GM23248 (cell line): Measurements from ENCODE around the gene PDCD1LG2. TPM values are rescaled to one million over a fixed set of nuclear protein-coding genes. Genes with fewer than 3 reads are reported as not detected.

ENCODE experiments used
- DNase-seq: peaks from one replicate; pipeline ENCODE4 v3.0.0-alpha.2; 2015
- H2AFZ ChIP-seq: fragments of 200-600 bp; sonication (generic); 2 replicates; pipeline ENCODE4 v1.6.1; 2016; ENCODE audit warnings: antibody characterized with exemption
- H3F3A ChIP-seq: fragments of 200-600 bp; sonication (generic); 2 replicates; pipeline ENCODE4 v1.6.1; 2016; ENCODE audit warnings: mild to moderate bottlenecking, antibody characterized with exemption, mixed run types; ENCODE audit not compliant: insufficient read depth
- H3K27ac ChIP-seq: fragments of 200-600 bp; sonication (generic); 2 replicates; pipeline ENCODE4 v1.5.1; 2016; ENCODE audit warnings: mild to moderate bottlenecking
- H3K27me3 ChIP-seq: fragments of 200-600 bp; sonication (generic); replicated peaks from 2 replicates; pipeline ENCODE4 v1.6.1; 2016; ENCODE audit warnings: mild to moderate bottlenecking; ENCODE audit not compliant: insufficient read depth
- H3K36me3 ChIP-seq: fragments of 200-600 bp; sonication (generic); 2 replicates; pipeline ENCODE4 v1.6.1; 2016; ENCODE audit warnings: low read depth, mild to moderate bottlenecking
- H3K4me1 ChIP-seq: fragments of 200-600 bp; sonication (generic); 2 replicates; pipeline ENCODE4 v1.6.1; 2016; ENCODE audit warnings: mild to moderate bottlenecking; ENCODE audit not compliant: insufficient read depth
- H3K4me2 ChIP-seq: fragments of 200-600 bp; sonication (generic); one replicate; pipeline ENCODE4 v1.6.1; 2016; ENCODE audit warnings: mild to moderate bottlenecking; ENCODE audit not compliant: unreplicated experiment
- H3K4me3 ChIP-seq: fragments of 200-600 bp; sonication (generic); 2 replicates; pipeline ENCODE4 v1.5.1; 2016; ENCODE audit warnings: mild to moderate bottlenecking
- H3K79me2 ChIP-seq: fragments of 200-600 bp; sonication (generic); 2 replicates; pipeline ENCODE4 v1.6.1; 2016; ENCODE audit warnings: mild to moderate bottlenecking; ENCODE audit not compliant: insufficient read depth
- H3K9ac ChIP-seq: fragments of 200-600 bp; sonication (generic); 2 replicates; pipeline ENCODE4 v1.6.1; 2016; ENCODE audit warnings: mild to moderate bottlenecking
- H3K9me2 ChIP-seq: fragments of 200-600 bp; sonication (generic); 2 replicates; pipeline ENCODE4 v1.6.1; 2016; ENCODE audit warnings: mixed run types, mild to moderate bottlenecking, moderate library complexity; ENCODE audit not compliant: insufficient read depth
- H3K9me3 ChIP-seq: fragments of 200-600 bp; sonication (generic); one replicate; pipeline ENCODE4 v1.6.1; 2017; ENCODE audit warnings: low read depth
- H4K20me1 ChIP-seq: fragments of 200-600 bp; sonication (generic); 2 replicates; pipeline ENCODE4 v1.6.0; 2016; ENCODE audit not compliant: insufficient read depth
- EZH2 ChIP-seq: fragments of 200-600 bp; sonication (generic); IDR thresholded peaks from 2 replicates; pipeline ENCODE4 v1.6.1; 2018; ENCODE audit warnings: antibody characterized with exemption, mild to moderate bottlenecking; ENCODE audit not compliant: insufficient read depth, poor library complexity, severe bottlenecking
- EZH2phosphoT487 ChIP-seq: fragments of 200-600 bp; sonication (generic); IDR thresholded peaks from 2 replicates; pipeline ENCODE4 v1.6.1; 2018; ENCODE audit warnings: antibody characterized with exemption, moderate library complexity, mild to moderate bottlenecking, low read depth; ENCODE audit not compliant: insufficient read depth
- WGBS, 2 experiments: methylation state at CpG; one replicate each; pipeline ENCODE4 v1.1.6; 2015 to 2017; ENCODE audit warnings: low lambda C conversion rate in 2 of 2, low coverage in 1 of 2; ENCODE audit errors: missing lambda C conversion rate in 2 of 2; 5-methylcytosine and 5-hydroxymethylcytosine counted together
- in situ Hi-C: fragments of 300-500 bp; cut with MboI; formaldehyde crosslinking; loops from 2 replicates; pipeline ENCODE4 v1.15.0; 2020
- polyA plus RNA-seq: library from polyadenylated mRNA; unstranded; fragments of >200 nt; fragmentation: Nextera tagmentation; extraction: Ambion mirVana; gene quantifications from 2 replicates; pipeline ENCODE4 v1.2.1, GENCODE V29; 2016
- total RNA-seq: library from RNA; depleted of rRNA; stranded (reverse); fragments of >200 nt; shearing (Covaris generic); gene quantifications from 2 replicates; pipeline ENCODE4 v1.2.3, GENCODE V29; 2014

PDCD1LG2 gene
- total and polyA plus RNA-seq, 2 experiments from 2014 or later: 31.7 to 34.7 TPM

DNA sequence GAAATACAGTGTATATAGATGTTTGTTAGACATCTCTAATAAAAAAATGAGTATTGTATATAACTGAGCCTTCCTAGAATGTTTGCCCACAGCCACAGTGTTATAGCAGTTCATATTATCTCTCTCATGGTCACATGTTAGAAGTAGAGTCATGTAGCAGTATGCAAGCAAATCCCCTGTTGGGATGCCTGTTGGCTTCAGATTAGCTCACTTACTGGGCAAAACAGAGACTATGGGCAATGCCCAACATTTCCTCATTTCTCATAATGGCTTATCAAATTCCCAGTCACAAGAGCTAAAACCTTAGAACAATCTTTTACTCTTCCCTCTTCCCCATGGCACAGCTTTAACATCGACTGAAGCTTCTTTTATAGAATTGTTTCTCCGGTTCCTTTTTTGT, 27.0 kb upstream of the PDCD1LG2 start:
- Histone ChIP-seq H3F3A (no peaks in the 10 kb centered on the region), H3K79me2 (no peaks in the 10 kb centered on the region), H3K9me2 (no peaks in the 10 kb centered on the region; the same call in 1 of the 2 replicates), H3K36me3 (no peaks in the 10 kb centered on the region), H3K27me3 (no peaks in the 10 kb centered on the region), H3K4me1 (no peaks in the 10 kb centered on the region), H3K4me2 (no peak overlapping the region), H3K4me3 (no peak overlapping the region), H3K9me3 (no peaks in the 10 kb centered on the region), H3K27ac (no peak overlapping the region), H3K9ac (no peak overlapping the region), H2AFZ (no peak overlapping the region), H4K20me1 (no peaks in the 10 kb centered on the region)
- DNase-seq: no peak
- TF ChIP-seq EZH2phosphoT487 (no peak), EZH2 (no peak)
- in situ Hi-C loops: no loop called here
- 54 to 58% methylated on average over 2 of the region's 2 CpGs for WGBS, 2 experiments

DNA sequence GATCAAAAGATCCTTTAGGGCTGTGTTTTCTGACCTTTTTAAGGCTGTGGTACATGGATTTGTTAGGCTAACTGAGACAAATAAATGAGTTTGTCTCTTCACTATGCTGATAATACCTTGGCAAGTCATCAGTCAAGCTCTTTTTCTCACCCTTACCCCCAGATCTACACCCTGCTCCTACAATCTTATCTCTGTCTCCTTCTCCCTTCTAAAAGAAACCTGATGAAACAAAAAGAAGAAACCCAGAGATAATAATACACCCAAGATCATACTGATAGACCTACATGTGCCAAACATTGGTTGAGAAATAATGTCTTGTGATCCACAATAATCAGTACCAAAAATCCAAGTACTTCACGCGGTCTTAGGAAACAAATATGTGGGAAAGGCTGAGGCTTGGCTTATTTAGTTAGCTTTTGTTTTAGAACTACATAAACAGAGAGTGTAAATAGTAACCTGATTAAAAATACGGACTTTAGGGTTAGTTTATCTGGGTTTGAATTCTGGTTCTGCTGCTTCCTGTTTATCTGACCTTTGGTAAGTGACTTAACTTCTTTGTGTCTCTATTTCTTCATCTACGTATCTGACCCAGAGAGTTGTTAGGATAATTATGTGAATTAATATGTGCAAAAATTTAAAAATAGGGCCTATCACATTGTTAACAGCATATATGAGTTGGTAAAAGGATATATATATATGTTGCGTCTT, 24.8 kb upstream of the PDCD1LG2 start:
- Histone ChIP-seq H3K9me3 (no peaks in the 10 kb centered on the region), H3K9ac (no peak overlapping the region), H3K27me3 (no peaks in the 10 kb centered on the region), H3K4me3 (no peak overlapping the region), H3K9me2 (no peaks in the 10 kb centered on the region; the same call in 1 of the 2 replicates), H3K4me1 (no peaks in the 10 kb centered on the region), H3F3A (no peaks in the 10 kb centered on the region), H3K27ac (no peak overlapping the region), H2AFZ (no peak overlapping the region), H3K79me2 (no peaks in the 10 kb centered on the region), H4K20me1 (no peaks in the 10 kb centered on the region), H3K4me2 (no peak overlapping the region), H3K36me3 (no peaks in the 10 kb centered on the region)
- TF ChIP-seq EZH2phosphoT487: no peak
- TF ChIP-seq EZH2: no peak
- in situ Hi-C loops: no loop called here
- WGBS, 2 experiments: 73 to 76% methylated on average over 5 of the region's 5 CpGs
- DNase-seq: no peak

DNA sequence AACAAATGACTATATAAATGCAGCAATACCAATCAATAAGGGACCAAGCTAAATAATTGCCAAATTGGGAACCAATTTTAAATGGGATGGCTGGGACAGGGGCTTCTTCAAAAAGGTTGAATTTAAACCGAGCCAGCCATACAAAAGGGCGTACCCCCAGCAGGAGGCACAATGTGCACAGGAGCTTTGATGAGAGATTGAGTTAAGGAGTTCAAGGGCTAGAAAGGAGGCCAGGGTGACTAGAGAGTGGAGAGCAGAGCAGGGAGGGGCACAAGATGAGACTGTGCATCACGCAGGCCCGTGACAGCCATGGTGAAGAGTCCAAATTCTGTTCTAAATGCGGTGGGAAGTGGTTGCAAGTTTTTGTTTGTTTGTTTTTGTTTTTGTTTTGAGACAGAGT, 23.3 kb upstream of the PDCD1LG2 start:
- 85 to 86% methylated on average over 5 of the region's 5 CpGs for WGBS, 2 experiments
- H3K4me3 ChIP-seq: no peak overlapping the region
- H3K9ac ChIP-seq: no peak overlapping the region
- TF ChIP-seq EZH2phosphoT487: no peak
- no peak for TF ChIP-seq EZH2
- no peaks in the 10 kb centered on the region for H4K20me1 ChIP-seq
- DNase-seq: no peak
- no peak overlapping the region for H3K27ac ChIP-seq
- H3K9me2 ChIP-seq: no peaks in the 10 kb centered on the region
- no peaks in the 10 kb centered on the region for H3F3A ChIP-seq
- no peaks in the 10 kb centered on the region for H3K27me3 ChIP-seq
- H2AFZ ChIP-seq: no peak overlapping the region
- no peak overlapping the region for H3K4me2 ChIP-seq
- in situ Hi-C loops: no loop called here
- H3K4me1 ChIP-seq: no peaks in the 10 kb centered on the region
- no peaks in the 10 kb centered on the region for H3K9me3 ChIP-seq
- no peaks in the 10 kb centered on the region for H3K36me3 ChIP-seq
- no peaks in the 10 kb centered on the region for H3K79me2 ChIP-seq

DNA sequence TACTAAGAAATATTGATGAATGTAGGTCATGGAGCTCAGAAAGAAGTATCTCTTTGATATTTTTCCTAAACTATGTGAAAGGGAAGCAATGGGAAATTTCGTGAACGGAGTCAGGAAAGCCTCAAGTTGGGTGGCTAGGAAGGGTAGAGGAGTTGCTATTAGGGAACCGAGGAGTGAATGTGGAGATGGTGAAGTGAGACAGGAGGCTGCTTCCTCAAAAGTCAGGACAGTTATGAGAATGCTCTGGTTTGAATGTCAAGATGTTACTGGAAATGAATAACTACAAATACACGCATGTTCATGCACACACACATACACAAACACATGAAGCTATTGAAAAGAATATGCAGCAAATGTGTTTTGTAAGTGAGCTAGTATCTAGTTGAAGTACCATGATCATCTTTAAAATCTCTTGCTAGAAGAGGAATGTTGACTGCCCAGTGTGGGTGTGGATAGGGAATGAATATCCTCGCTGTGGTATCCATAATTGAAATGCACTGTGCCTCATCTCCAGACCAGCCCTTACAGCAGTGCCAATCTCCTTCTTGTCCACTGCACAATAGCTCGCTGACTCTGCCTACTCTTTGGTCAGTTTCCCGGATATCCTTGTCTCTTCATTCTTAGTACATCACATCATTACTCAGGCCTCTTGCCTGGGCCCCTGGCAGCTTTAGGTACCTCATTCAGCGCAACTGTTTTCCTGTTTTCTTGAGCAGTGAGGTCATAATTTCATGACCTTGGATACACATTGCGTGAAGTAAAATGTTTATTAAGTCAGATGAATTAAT, 21.9 kb upstream of the PDCD1LG2 start:
- H3K27ac ChIP-seq: no peak overlapping the region
- peaks cover 5% of the 10 kb centered on the region for H3K4me1 ChIP-seq
- H3K36me3 ChIP-seq: no peaks in the 10 kb centered on the region
- no peaks in the 10 kb centered on the region for H3K9me2 ChIP-seq
- H3F3A ChIP-seq: peaks cover 5% of the 10 kb centered on the region
- no peaks in the 10 kb centered on the region for H3K27me3 ChIP-seq
- no peaks in the 10 kb centered on the region for H3K79me2 ChIP-seq
- DNase-seq: no peak
- TF ChIP-seq EZH2phosphoT487 (no peak), EZH2 (no peak)
- H4K20me1 ChIP-seq: no peaks in the 10 kb centered on the region
- H3K9ac ChIP-seq: no peak overlapping the region
- H3K9me3 ChIP-seq: no peaks in the 10 kb centered on the region
- WGBS, 2 experiments: 90 to 91% methylated on average over 9 of the region's 9 CpGs
- H3K4me3 ChIP-seq: no peak overlapping the region
- no peak overlapping the region for H3K4me2 ChIP-seq
- in situ Hi-C loops: no loop called here
- no peak overlapping the region for H2AFZ ChIP-seq
